Vagina (tissue), 2 donors: Measurements from ENCODE around the gene MED7. TPM values are rescaled to one million over a fixed set of nuclear protein-coding genes. Genes with fewer than 3 reads are reported as not detected.

ENCODE experiments used
- DNase-seq, 2 donors: peaks; one replicate each; pipeline ENCODE4 v3.0.0-alpha.2; 2017; ENCODE audit errors: extremely low spot score in 2 of 2
- H3K27ac ChIP-seq: fragments of 200-600 bp; sonication (generic); one replicate; pipeline ENCODE4 v1.5.1; 2019
- H3K27me3 ChIP-seq: fragments of 200-600 bp; sonication (generic); one replicate; pipeline ENCODE4 v1.5.1; 2019
- H3K36me3 ChIP-seq, 2 donors: fragments of 200-600 bp; sonication (generic); one replicate each; pipeline ENCODE4 v1.5.1; 2017 to 2019
- H3K4me1 ChIP-seq: fragments of 200-600 bp; sonication (generic); one replicate; pipeline ENCODE4 v1.5.1; 2019
- H3K4me3 ChIP-seq, 2 donors: fragments of 200-600 bp; sonication (generic); 1 replicate in 1 of 2; 2 replicates in 1 of 2; pipeline ENCODE4 v1.5.1; 2016 to 2019
- H3K9me3 ChIP-seq: fragments of 200-600 bp; sonication (generic); one replicate; pipeline ENCODE4 v1.5.1; 2019
- POLR2A ChIP-seq, 2 donors: fragments of 450-650 bp; IDR thresholded peaks; one replicate each; pipeline ENCODE4 v1.6.1; 2017; ENCODE audit warnings: antibody characterized with exemption in 2 of 2, mild to moderate bottlenecking in 2 of 2, moderate library complexity in 2 of 2
- POLR2AphosphoS5 ChIP-seq, 2 donors: sonication (generic); formaldehyde crosslinking; IDR thresholded peaks; one replicate each; pipeline ENCODE4 v1.9.0; 2017; ENCODE audit warnings: antibody characterized with exemption in 2 of 2, mild to moderate bottlenecking in 2 of 2, low read depth in 1 of 2; ENCODE audit not compliant: insufficient read depth in 1 of 2
- intact Hi-C: fragments of 100-400 bp; cut with DNase I; formaldehyde crosslinking; loops from one replicate; pipeline ENCODE4 v1.15.1; 2023
- total RNA-seq: library from RNA; depleted of rRNA; stranded (reverse); fragments of >200 nt; gene quantifications from one replicate; pipeline ENCODE4 v1.2.3, GENCODE V29; 2016
- TF ChIP-seq, protein P1 (sequence below), 3 experiments: fragments of 450-650 bp in 2 of 3; fragments of 200-600 bp in 1 of 3; sonication (generic) in 1 of 3; IDR thresholded peaks; one replicate each; pipeline ENCODE4 v1.5.1; 2017 to 2019; ENCODE audit warnings: antibody characterized with exemption in 3 of 3, mild to moderate bottlenecking in 2 of 3, moderate library complexity in 2 of 3

The MED7 gene
- total RNA-seq, 1 donor from 2014 or later, result 19.4 TPM

DNA sequence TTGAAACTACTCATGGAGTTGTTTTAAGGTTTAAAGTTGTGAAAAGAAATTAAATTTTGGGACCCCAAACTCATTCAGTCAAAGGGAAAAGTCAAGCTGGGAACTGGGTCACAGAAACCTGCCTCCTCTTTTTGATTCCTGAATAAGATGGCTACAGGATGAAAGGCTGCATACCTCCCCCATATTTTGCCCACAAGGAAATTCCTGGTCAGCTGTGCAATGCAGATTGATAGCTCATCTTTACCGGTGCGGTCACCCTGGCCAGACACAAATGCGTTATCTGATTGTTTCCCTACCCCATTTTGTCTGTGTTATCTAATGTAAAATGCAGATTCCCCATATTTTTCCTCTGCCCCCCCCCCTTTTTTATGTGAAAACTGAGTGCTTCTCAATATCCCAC, 35.2 kb downstream of the MED7 start:
- Histone ChIP-seq H3K36me3 (no peaks in the 10 kb centered on the region), H3K4me1 (no peaks in the 10 kb centered on the region), H3K9me3 (no peaks in the 10 kb centered on the region), H3K4me3 (peak overlapping the region in 1 of 2 donors; percentile 1), H3K27ac (no peak overlapping the region), H3K27me3 (no peaks in the 10 kb centered on the region)
- TF ChIP-seq POLR2A (IDR thresholded peaks at IDR 0.05) (no peak), POLR2AphosphoS5 (IDR thresholded peaks at IDR 0.05; ENCODE audit: insufficient read depth in 1 of 2, low read depth in 1 of 2) (no peak)
- TF ChIP-seq, protein P1, sequence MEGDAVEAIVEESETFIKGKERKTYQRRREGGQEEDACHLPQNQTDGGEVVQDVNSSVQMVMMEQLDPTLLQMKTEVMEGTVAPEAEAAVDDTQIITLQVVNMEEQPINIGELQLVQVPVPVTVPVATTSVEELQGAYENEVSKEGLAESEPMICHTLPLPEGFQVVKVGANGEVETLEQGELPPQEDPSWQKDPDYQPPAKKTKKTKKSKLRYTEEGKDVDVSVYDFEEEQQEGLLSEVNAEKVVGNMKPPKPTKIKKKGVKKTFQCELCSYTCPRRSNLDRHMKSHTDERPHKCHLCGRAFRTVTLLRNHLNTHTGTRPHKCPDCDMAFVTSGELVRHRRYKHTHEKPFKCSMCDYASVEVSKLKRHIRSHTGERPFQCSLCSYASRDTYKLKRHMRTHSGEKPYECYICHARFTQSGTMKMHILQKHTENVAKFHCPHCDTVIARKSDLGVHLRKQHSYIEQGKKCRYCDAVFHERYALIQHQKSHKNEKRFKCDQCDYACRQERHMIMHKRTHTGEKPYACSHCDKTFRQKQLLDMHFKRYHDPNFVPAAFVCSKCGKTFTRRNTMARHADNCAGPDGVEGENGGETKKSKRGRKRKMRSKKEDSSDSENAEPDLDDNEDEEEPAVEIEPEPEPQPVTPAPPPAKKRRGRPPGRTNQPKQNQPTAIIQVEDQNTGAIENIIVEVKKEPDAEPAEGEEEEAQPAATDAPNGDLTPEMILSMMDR (IDR thresholded peaks at IDR 0.05), result no peak
- intact Hi-C loops, result no loop called here
- DNase-seq, result no peak

- Histone ChIP-seq H3K36me3 (no peaks in the 10 kb centered on the region), H3K9me3 (no peaks in the 10 kb centered on the region), H3K4me1 (no peaks in the 10 kb centered on the region), H3K4me3 (no peak overlapping the region), H3K27ac (no peak overlapping the region), H3K27me3 (no peaks in the 10 kb centered on the region)
- no peak for TF ChIP-seq POLR2AphosphoS5 (IDR thresholded peaks at IDR 0.05; ENCODE audit: insufficient read depth in 1 of 2, low read depth in 1 of 2)
- TF ChIP-seq, protein P1 (IDR thresholded peaks at IDR 0.05), result no peak
- no peak for TF ChIP-seq POLR2A (IDR thresholded peaks at IDR 0.05)
- no peak for DNase-seq
- intact Hi-C loops, result no loop called here
These were observed 35.8 kb downstream of the MED7 start for GRCh38 chr5:157106630-157107461.

- no peak overlapping the region for H3K27ac ChIP-seq
- H3K4me3 ChIP-seq, result no peak overlapping the region
- no peaks in the 10 kb centered on the region for H3K4me1 ChIP-seq
- H3K27me3 ChIP-seq, result no peaks in the 10 kb centered on the region
- DNase-seq, result no peak
- H3K36me3 ChIP-seq, result no peaks in the 10 kb centered on the region
- intact Hi-C loops, result no loop called here
- H3K9me3 ChIP-seq, result no peaks in the 10 kb centered on the region
- TF ChIP-seq, protein P1 (IDR thresholded peaks at IDR 0.05), result no peak
- TF ChIP-seq POLR2A (IDR thresholded peaks at IDR 0.05) (no peak), POLR2AphosphoS5 (IDR thresholded peaks at IDR 0.05; ENCODE audit: insufficient read depth in 1 of 2, low read depth in 1 of 2) (no peak)
These were observed 42.5 kb downstream of the MED7 start for GRCh38 chr5:157100140-157100679.

DNA sequence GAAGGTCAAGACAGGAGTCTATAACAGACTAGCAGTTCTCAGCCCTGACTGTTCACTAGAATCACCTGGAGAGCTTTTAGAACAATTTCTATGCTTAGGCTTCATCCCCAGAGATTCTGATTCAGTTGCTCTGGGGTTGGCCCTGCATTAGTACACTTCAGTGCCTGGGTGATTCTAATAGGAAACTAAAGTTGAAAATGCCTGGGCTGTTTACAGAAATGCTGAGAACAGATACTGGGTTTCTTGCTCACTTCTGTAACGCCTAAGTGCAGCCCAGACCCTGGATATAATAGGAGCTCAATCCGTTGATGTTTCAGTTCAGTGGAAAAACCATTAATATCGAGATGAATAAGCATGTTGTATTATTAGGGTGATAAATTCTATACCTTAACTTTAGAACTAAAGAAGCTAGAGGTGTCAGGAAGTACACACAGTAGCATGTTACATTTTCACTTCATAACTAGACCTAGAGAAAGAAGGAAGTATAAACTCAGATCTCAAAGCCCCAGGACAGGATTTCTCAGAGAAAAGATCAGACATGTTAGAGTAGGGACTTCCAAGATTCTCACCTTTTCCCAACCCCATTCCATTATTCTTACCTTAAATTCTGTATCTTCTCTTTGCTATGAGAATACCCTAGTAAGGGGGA, 54.2 kb downstream of the MED7 start:
- Histone ChIP-seq H3K27me3 (no peaks in the 10 kb centered on the region), H3K9me3 (no peaks in the 10 kb centered on the region), H3K4me3 (no peak overlapping the region), H3K36me3 (no peaks in the 10 kb centered on the region), H3K27ac (no peak overlapping the region), H3K4me1 (no peaks in the 10 kb centered on the region)
- intact Hi-C loops, result no loop called here
- TF ChIP-seq, protein P1 (IDR thresholded peaks at IDR 0.05), result no peak
- no peak for TF ChIP-seq POLR2AphosphoS5 (IDR thresholded peaks at IDR 0.05; ENCODE audit: insufficient read depth in 1 of 2, low read depth in 1 of 2)
- TF ChIP-seq POLR2A (IDR thresholded peaks at IDR 0.05), result no peak
- no peak for DNase-seq

Other genes with a start within 250 kb of the MED7 start
- gene TIMD4, start 179.6 kb downstream of the MED7 start, total RNA-seq, result not detected
- gene HAVCR1, start 83.7 kb downstream of the MED7 start, total RNA-seq, result not detected
- gene HAVCR2, start 33.8 kb downstream of the MED7 start, total RNA-seq, result 4.4 TPM
- gene GARIN3, start 23.4 kb upstream of the MED7 start, total RNA-seq, result not detected
- 15.7 TPM for gene ITK, start 38.0 kb upstream of the MED7 start, total RNA-seq
- gene CYFIP2, start 123.3 kb upstream of the MED7 start, total RNA-seq, result 27.7 TPM